ENCODE measurements around the gene TBCD.

The TBCD gene

DNA sequence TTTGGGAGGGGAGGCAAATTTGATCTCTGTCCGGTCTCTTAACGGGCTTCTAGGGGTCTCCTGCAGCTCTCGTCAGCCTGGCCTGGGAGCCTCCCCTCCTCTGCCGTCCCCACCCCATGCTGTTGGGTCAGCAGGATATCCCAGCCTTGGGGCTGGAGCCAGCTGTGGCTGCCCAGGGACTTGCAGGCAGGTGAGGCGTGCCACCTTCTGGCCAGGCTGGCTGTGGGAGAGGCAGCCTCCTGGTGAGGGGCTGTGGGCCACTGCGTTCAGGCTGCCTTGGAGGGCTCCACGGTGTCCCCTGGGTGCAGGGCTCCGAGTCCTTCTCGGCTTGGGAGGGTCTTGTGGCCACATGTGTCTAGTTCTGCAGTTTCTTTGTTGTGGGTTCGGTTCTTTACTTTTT lies 34.6 kb downstream of the TBCD start:
- in situ Hi-C loops (cut with HindIII; ENCODE audit: low pct_ligation_motif_present, low sequenced_read_pairs): no loop called here
- no peaks in the 10 kb centered on the region for H3K27me3 ChIP-seq (replicated peaks)
- no peak overlapping the region for H3K27ac ChIP-seq
- peaks cover 2% of the 10 kb centered on the region for H3K36me3 ChIP-seq (replicated peaks)
- H3K4me3 ChIP-seq (ENCODE audit: low read depth, low read length): no peak overlapping the region
- no peak for DNase-seq
- TF ChIP-seq, protein P1, sequence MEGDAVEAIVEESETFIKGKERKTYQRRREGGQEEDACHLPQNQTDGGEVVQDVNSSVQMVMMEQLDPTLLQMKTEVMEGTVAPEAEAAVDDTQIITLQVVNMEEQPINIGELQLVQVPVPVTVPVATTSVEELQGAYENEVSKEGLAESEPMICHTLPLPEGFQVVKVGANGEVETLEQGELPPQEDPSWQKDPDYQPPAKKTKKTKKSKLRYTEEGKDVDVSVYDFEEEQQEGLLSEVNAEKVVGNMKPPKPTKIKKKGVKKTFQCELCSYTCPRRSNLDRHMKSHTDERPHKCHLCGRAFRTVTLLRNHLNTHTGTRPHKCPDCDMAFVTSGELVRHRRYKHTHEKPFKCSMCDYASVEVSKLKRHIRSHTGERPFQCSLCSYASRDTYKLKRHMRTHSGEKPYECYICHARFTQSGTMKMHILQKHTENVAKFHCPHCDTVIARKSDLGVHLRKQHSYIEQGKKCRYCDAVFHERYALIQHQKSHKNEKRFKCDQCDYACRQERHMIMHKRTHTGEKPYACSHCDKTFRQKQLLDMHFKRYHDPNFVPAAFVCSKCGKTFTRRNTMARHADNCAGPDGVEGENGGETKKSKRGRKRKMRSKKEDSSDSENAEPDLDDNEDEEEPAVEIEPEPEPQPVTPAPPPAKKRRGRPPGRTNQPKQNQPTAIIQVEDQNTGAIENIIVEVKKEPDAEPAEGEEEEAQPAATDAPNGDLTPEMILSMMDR (IDR thresholded peaks at IDR 0.05; ENCODE audit: low read depth, low read length, missing control alignments): no peak

DNA sequence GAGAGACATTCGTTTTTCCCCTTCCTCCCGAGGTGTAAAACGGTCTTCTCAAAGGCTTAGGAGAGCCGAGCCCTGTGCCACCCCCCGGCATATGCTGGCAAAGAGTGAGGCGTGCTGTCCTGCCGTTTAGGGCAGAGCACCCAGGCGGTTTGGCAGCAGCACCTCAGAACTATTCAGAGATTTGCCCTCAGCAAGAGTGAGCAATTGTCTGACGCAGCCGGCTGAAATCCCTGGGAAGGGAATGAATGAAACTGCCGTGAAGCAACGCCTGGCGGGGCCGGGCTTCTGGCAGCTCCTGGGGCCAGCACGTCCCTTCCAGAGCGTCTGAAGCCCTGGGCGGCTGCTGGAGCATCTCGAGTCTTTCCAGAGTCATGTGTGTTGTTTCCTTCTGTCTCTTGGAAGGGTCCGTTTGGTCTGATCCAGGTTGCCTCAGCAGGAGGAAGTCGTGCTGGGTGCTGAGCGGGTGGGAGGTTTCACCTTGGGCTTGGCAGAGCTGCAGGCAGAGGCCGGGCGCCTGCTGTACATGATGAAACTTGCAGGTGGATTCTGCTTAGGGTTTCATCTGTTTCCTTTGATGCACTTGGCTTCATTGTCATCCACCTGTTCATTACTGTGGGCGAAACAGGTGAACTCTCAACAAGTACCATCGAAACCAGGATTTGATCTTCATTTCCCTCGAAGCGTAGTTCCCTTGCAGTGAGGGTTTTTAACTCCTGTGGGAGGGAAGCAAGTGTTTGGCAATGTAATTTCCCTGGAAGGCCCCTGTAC lies 35.4 kb downstream of the TBCD start:
- peaks cover 2% of the 10 kb centered on the region for H3K36me3 ChIP-seq (replicated peaks)
- H3K27ac ChIP-seq: no peak overlapping the region
- TF ChIP-seq, protein P1 (IDR thresholded peaks at IDR 0.05; ENCODE audit: low read depth, low read length, missing control alignments): no peak
- no peaks in the 10 kb centered on the region for H3K27me3 ChIP-seq (replicated peaks)
- H3K4me3 ChIP-seq (ENCODE audit: low read depth, low read length): no peak overlapping the region
- DNase-seq: no peak
- in situ Hi-C loops (cut with HindIII; ENCODE audit: low pct_ligation_motif_present, low sequenced_read_pairs): no loop called here

DNA sequence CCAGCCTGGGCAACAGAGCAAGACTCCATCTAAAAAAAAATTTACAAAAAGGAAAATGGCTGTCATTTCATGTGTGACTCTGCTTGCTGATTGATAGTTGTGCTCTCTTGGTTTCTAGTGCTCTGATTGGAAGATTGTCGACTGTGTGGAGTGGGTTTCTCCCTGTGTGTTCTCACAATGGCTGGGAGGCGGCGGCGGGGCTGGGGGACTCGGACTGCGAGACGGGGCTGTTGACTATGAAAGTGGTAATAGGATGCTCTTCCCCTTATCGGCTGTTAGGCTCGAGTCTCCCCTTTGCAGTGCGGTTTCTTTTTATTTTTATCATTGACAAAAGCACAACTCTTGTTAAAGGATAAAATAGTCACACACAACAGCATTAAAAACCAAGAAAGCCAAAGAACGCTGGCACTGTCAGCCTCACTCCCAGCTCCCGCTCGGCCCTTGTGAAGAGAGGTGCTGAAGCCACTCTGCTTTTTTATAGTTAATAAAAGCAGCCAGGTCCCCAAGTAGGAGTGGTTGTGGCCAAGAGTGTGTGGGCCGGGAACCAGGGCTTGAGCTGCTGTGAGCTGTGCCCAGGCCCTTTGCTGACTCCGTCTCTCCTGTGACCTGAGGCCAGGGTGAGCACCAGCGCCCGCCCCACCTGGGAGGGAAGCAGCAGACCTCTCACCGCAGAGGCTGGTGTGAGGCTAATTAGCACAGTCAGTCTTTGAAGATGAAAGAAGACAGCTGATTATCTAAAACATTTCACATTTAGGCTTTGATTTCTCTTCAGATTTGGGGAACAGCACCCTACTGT lies 36.5 kb downstream of the TBCD start:
- in situ Hi-C loops (cut with HindIII; ENCODE audit: low pct_ligation_motif_present, low sequenced_read_pairs): no loop called here
- no peaks in the 10 kb centered on the region for H3K27me3 ChIP-seq (replicated peaks)

DNA sequence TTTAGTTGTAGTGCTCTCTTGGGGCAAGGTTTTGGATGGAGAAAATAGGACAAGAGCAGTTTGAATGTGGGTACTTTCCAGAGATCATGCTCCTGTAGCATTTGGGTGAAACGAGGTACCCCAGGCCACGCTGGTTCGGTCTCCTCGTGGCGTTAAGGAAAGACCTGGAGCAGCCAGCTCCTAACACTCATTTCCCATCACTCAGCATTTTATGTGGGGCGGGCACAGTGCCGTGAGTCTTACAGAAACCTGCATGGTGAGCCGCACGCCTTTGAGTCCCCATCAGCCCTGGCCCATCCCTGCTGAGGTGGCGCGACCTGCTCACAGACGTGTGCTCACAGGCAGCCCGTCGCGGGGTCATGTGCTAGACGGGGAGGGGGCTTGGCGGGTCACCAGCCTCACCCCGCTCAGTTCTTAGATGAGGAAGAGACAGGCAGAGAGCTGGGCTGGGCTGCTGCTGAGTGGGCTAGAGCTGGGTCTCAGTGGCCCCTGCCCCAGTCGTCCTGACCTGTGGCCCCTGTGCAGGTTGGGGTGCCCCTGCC lies 37.3 kb downstream of the TBCD start:
- in situ Hi-C loops (cut with HindIII; ENCODE audit: low pct_ligation_motif_present, low sequenced_read_pairs): no loop called here
- no peaks in the 10 kb centered on the region for H3K27me3 ChIP-seq (replicated peaks)
- TF ChIP-seq, protein P1 (IDR thresholded peaks at IDR 0.05; ENCODE audit: low read depth, low read length, missing control alignments): no peak
- H3K36me3 ChIP-seq (replicated peaks): no peaks in the 10 kb centered on the region
- no peak overlapping the region for H3K27ac ChIP-seq
- no peak overlapping the region for H3K4me3 ChIP-seq (ENCODE audit: low read depth, low read length)
- DNase-seq: no peak

More for the DNA sequence above, 36.5 kb downstream of the TBCD start:
- peaks cover under 1% of the 10 kb centered on the region for H3K36me3 ChIP-seq (replicated peaks)
- H3K27ac ChIP-seq: no peak overlapping the region
- no peak overlapping the region for H3K4me3 ChIP-seq (ENCODE audit: low read depth, low read length)
- DNase-seq: no peak
- TF ChIP-seq, protein P1 (IDR thresholded peaks at IDR 0.05; ENCODE audit: low read depth, low read length, missing control alignments): no peak

DNA sequence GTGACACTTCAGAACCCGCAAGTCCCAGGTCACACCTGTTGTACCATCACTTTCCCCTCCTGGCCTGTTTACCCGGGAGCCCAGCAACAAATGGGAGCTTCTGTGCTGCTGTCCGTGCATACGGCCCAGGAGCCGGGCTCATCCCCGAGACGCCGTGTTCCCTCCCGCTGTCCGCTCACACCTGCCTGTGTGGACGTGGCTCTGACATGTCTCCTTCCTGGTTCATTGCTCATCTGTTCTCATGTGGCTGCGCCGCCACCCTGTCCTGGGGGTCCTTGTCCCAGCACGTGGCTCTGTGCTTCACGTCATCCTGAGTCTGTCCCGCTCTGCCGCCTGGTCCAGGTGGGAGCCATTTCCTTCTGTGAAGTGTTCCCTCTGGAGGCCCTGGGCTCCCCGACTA lies 37.9 kb downstream of the TBCD start:
- Histone ChIP-seq H3K27ac (no peak overlapping the region), H3K4me3 (ENCODE audit: low read depth, low read length) (no peak overlapping the region), H3K27me3 (replicated peaks) (no peaks in the 10 kb centered on the region), H3K36me3 (replicated peaks) (no peaks in the 10 kb centered on the region)
- TF ChIP-seq, protein P1 (IDR thresholded peaks at IDR 0.05; ENCODE audit: low read depth, low read length, missing control alignments): no peak
- in situ Hi-C loops (cut with HindIII; ENCODE audit: low pct_ligation_motif_present, low sequenced_read_pairs): no loop called here
- no peak for DNase-seq
